Measurements from ENCODE around the gene MDFIC.

GRCh38 chr7:114900127-114900526, 21.8 kb upstream of the MDFIC start:
- TF ChIP-seq POLR2A (IDR thresholded peaks at IDR 0.05; ENCODE audit: low read length) (no peak), GATA1 (IDR thresholded peaks at IDR 0.05; ENCODE audit: low read depth, low read length) (no peak)
